MM.1S (cell line): Measurements from ENCODE around the gene GRHPR.

ENCODE experiments used
- DNase-seq: peaks from one replicate; pipeline ENCODE4 v3.0.0-alpha.2; 2015
- H2AFZ ChIP-seq: fragments of 300-600 bp; sonication (generic); 2 replicates; pipeline ENCODE4 v1.6.0; 2016; ENCODE audit warnings: antibody characterized with exemption, low read length
- H3F3A ChIP-seq: fragments of 300-600 bp; sonication (generic); 2 replicates; pipeline ENCODE4 v1.6.1; 2016; ENCODE audit warnings: mild to moderate bottlenecking, antibody characterized with exemption, low read length, moderate library complexity, mixed read lengths; ENCODE audit not compliant: insufficient read depth
- H3K27ac ChIP-seq: fragments of 300-600 bp; sonication (generic); 2 replicates; pipeline ENCODE4 v1.5.1; 2016; ENCODE audit warnings: mild to moderate bottlenecking, low read length
- H3K27me3 ChIP-seq: fragments of 300-600 bp; sonication (generic); replicated peaks from 2 replicates; pipeline ENCODE4 v1.6.0; 2016; ENCODE audit warnings: low read length; ENCODE audit not compliant: insufficient read depth
- H3K36me3 ChIP-seq: fragments of 300-600 bp; sonication (generic); replicated peaks from 2 replicates; pipeline ENCODE4 v1.6.1; 2016; ENCODE audit warnings: mild to moderate bottlenecking, low read length, mixed read lengths; ENCODE audit not compliant: insufficient read depth
- H3K4me1 ChIP-seq: fragments of 300-600 bp; sonication (generic); 2 replicates; pipeline ENCODE4 v1.6.1; 2016; ENCODE audit warnings: low read length, mixed read lengths
- H3K4me2 ChIP-seq: fragments of 300-600 bp; sonication (generic); 2 replicates; pipeline ENCODE4 v1.6.0; 2016; ENCODE audit warnings: low read depth, low read length
- H3K4me3 ChIP-seq: fragments of 300-600 bp; sonication (generic); 2 replicates; pipeline ENCODE4 v1.5.1; 2016; ENCODE audit warnings: low read length, mixed read lengths
- H3K79me2 ChIP-seq: fragments of 300-600 bp; sonication (generic); 2 replicates; pipeline ENCODE4 v1.6.1; 2016; ENCODE audit warnings: mixed run types, low read length, mixed read lengths
- H3K9ac ChIP-seq: fragments of 300-600 bp; sonication (generic); 2 replicates; pipeline ENCODE4 v1.6.1; 2016; ENCODE audit warnings: low read length, mixed read lengths
- H3K9me2 ChIP-seq: fragments of 300-600 bp; sonication (generic); replicated peaks from 2 replicates; pipeline ENCODE4 v1.6.1; 2016; ENCODE audit warnings: mild to moderate bottlenecking, low read length, mixed read lengths; ENCODE audit not compliant: insufficient read depth
- H3K9me3 ChIP-seq: fragments of 300-600 bp; sonication (generic); replicated peaks from 2 replicates; pipeline ENCODE4 v1.6.1; 2016; ENCODE audit warnings: mild to moderate bottlenecking, low read length, mixed read lengths; ENCODE audit not compliant: insufficient read depth
- H4K20me1 ChIP-seq: fragments of 300-600 bp; sonication (generic); 2 replicates; pipeline ENCODE4 v1.6.1; 2016; ENCODE audit warnings: mild to moderate bottlenecking, low read length, moderate library complexity, mixed read lengths; ENCODE audit not compliant: insufficient read depth
- CTCF ChIP-seq: fragments of 300-600 bp; sonication (generic); IDR thresholded peaks from 2 replicates; pipeline ENCODE4 v1.5.1; 2016; ENCODE audit warnings: antibody characterized with exemption, low read length, mixed read lengths
- EZH2 ChIP-seq: fragments of 300-600 bp; sonication (generic); optimal IDR thresholded peaks from 2 replicates; pipeline ENCODE3; 2017; ENCODE audit warnings: low read depth, mild to moderate bottlenecking, antibody characterized with exemption, low read length, mixed read lengths
- EZH2phosphoT487 ChIP-seq: fragments of 300-600 bp; sonication (generic); IDR thresholded peaks from 2 replicates; pipeline ENCODE4 v1.6.1; 2018; ENCODE audit warnings: antibody characterized with exemption, low read length

The GRHPR gene

GRCh38 chr9:37382161-37382981, 40.1 kb upstream of the GRHPR start:
- Histone ChIP-seq H4K20me1 (no peaks in the 10 kb centered on the region), H3K4me1 (peaks cover 18% of the 10 kb centered on the region), H3K4me3 (no peak overlapping the region), H2AFZ (peak overlapping the region; percentile 30; the same call in 1 of the 2 replicates), H3K27me3 (peaks cover 14% of the 10 kb centered on the region), H3K27ac (no peak overlapping the region), H3K79me2 (no peaks in the 10 kb centered on the region), H3F3A (no peaks in the 10 kb centered on the region), H3K9ac (no peak overlapping the region), H3K9me2 (no peaks in the 10 kb centered on the region), H3K4me2 (peak overlapping the region; percentile 35), H3K9me3 (no peaks in the 10 kb centered on the region), H3K36me3 (no peaks in the 10 kb centered on the region)
- DNase-seq, result peak; percentile 10
- TF ChIP-seq EZH2phosphoT487 (no peak), CTCF (no peak)

- peak overlapping the region; percentile 35 for H3K4me2 ChIP-seq
- peaks cover 9% of the 10 kb centered on the region for H3K27me3 ChIP-seq
- no peaks in the 10 kb centered on the region for H4K20me1 ChIP-seq
- H3K9me3 ChIP-seq, result no peaks in the 10 kb centered on the region
- H3K4me1 ChIP-seq, result peaks cover 18% of the 10 kb centered on the region
- TF ChIP-seq EZH2, result no peak
- TF ChIP-seq CTCF, result no peak
- TF ChIP-seq EZH2phosphoT487, result no peak
- H2AFZ ChIP-seq, result 0 out of 2 replicates have a peak overlapping the region, but pooled peaks have one; percentile 0
- H3F3A ChIP-seq, result no peaks in the 10 kb centered on the region
- no peak overlapping the region for H3K9ac ChIP-seq
- H3K4me3 ChIP-seq, result no peak overlapping the region
- H3K9me2 ChIP-seq, result no peaks in the 10 kb centered on the region
- H3K36me3 ChIP-seq, result no peaks in the 10 kb centered on the region
- no peaks in the 10 kb centered on the region for H3K79me2 ChIP-seq
- no peak overlapping the region for H3K27ac ChIP-seq
- DNase-seq, result no peak
Observed at GRCh38 chr9:37382982-37383357, 39.5 kb upstream of the GRHPR start.

- peak overlapping the region; percentile 35; the same call in 1 of the 2 replicates for H3K4me2 ChIP-seq
- H4K20me1 ChIP-seq, result no peaks in the 10 kb centered on the region
- no peaks in the 10 kb centered on the region for H3K36me3 ChIP-seq
- H3K9ac ChIP-seq, result no peak overlapping the region
- no peaks in the 10 kb centered on the region for H3F3A ChIP-seq
- 0 out of 2 replicates have a peak overlapping the region, but pooled peaks have one; percentile 0 for H2AFZ ChIP-seq
- no peaks in the 10 kb centered on the region for H3K9me2 ChIP-seq
- H3K79me2 ChIP-seq, result no peaks in the 10 kb centered on the region
- DNase-seq, result no peak
- H3K4me1 ChIP-seq, result peaks cover 18% of the 10 kb centered on the region
- H3K4me3 ChIP-seq, result no peak overlapping the region
- peaks cover 5% of the 10 kb centered on the region for H3K27me3 ChIP-seq
- TF ChIP-seq EZH2phosphoT487 (no peak), CTCF (no peak), EZH2 (no peak)
- no peak overlapping the region for H3K27ac ChIP-seq
- H3K9me3 ChIP-seq, result no peaks in the 10 kb centered on the region
Observed at GRCh38 chr9:37383393-37383792, 39.1 kb upstream of the GRHPR start.
